ENCODE measurements around the gene PACSIN1.

The PACSIN1 gene

GRCh38 chr6:34528996-34529664, 63.3 kb downstream of the PACSIN1 start:
- no peak for DNase-seq

GRCh38 chr6:34529665-34530327, 63.9 kb downstream of the PACSIN1 start:
- DNase-seq: no peak

GRCh38 chr6:34530753-34531365, 65.0 kb downstream of the PACSIN1 start:
- no peak for DNase-seq

- peak; percentile 83 for DNase-seq
These were observed 65.8 kb downstream of the PACSIN1 start for GRCh38 chr6:34531580-34532201.

GRCh38 chr6:34532230-34532629, 66.4 kb downstream of the PACSIN1 start:
- no peak for DNase-seq

- no peak for DNase-seq
These were observed 68.3 kb downstream of the PACSIN1 start for GRCh38 chr6:34534146-34534545.

- DNase-seq: no peak
These were observed 68.8 kb downstream of the PACSIN1 start for GRCh38 chr6:34534656-34535055.

- DNase-seq: no peak
These were observed 69.3 kb downstream of the PACSIN1 start for GRCh38 chr6:34535199-34535598.

- no peak for DNase-seq
These were observed 69.8 kb downstream of the PACSIN1 start for GRCh38 chr6:34535646-34536045.

GRCh38 chr6:34536251-34536958, 70.5 kb downstream of the PACSIN1 start:
- no peak for DNase-seq

GRCh38 chr6:34536959-34537848, 71.3 kb downstream of the PACSIN1 start:
- DNase-seq: no peak

- DNase-seq: no peak
These were observed 72.2 kb downstream of the PACSIN1 start for GRCh38 chr6:34537922-34538550.

- DNase-seq: no peak
These were observed 72.7 kb downstream of the PACSIN1 start for GRCh38 chr6:34538581-34538980.

- no peak for DNase-seq
These were observed 73.3 kb downstream of the PACSIN1 start for GRCh38 chr6:34539181-34539580.

GRCh38 chr6:34540222-34540621, 74.3 kb downstream of the PACSIN1 start:
- no peak for DNase-seq

- DNase-seq: no peak
These were observed 75.0 kb downstream of the PACSIN1 start for GRCh38 chr6:34540841-34541240.

GRCh38 chr6:34543421-34543820, 77.5 kb downstream of the PACSIN1 start:
- DNase-seq: no peak

GRCh38 chr6:34544052-34544604, 78.3 kb downstream of the PACSIN1 start:
- no peak for DNase-seq

- DNase-seq: no peak
These were observed 79.0 kb downstream of the PACSIN1 start for GRCh38 chr6:34544776-34545471.

- DNase-seq: peak; percentile 71
These were observed 80.9 kb downstream of the PACSIN1 start for GRCh38 chr6:34546551-34547321.

Measured in right forelimb (tissue), 1 donor.